IPS-20b (cell line): ENCODE results near the gene SEMA4D.

Source experiments
- H3K27ac ChIP-seq: one replicate; pipeline ENCODE4 v1.5.1; 2013; ENCODE audit warnings: low read length
- H3K27me3 ChIP-seq: 2 replicates; pipeline ENCODE4 v1.6.1; 2013; ENCODE audit warnings: mild to moderate bottlenecking, low read length, inconsistent platforms; ENCODE audit not compliant: insufficient read depth
- H3K36me3 ChIP-seq: 2 replicates; pipeline ENCODE4 v1.6.1; 2013; ENCODE audit warnings: low read depth, mild to moderate bottlenecking, inconsistent platforms, low read length, moderate library complexity; ENCODE audit not compliant: insufficient read depth
- H3K4me1 ChIP-seq: 2 replicates; pipeline ENCODE4 v1.6.1; 2013; ENCODE audit warnings: mild to moderate bottlenecking, control low read depth, inconsistent platforms, low read length, moderate library complexity; ENCODE audit not compliant: insufficient read depth
- H3K4me3 ChIP-seq: 2 replicates; pipeline ENCODE4 v1.5.1; 2013; ENCODE audit warnings: mild to moderate bottlenecking, low read length, inconsistent platforms
- H3K9ac ChIP-seq: 2 replicates; pipeline ENCODE4 v1.6.1; 2013; ENCODE audit warnings: low read depth, mild to moderate bottlenecking, inconsistent platforms, low read length, moderate library complexity
- H3K9me3 ChIP-seq: 2 replicates; pipeline ENCODE4 v1.6.1; 2013; ENCODE audit warnings: mild to moderate bottlenecking, low read depth, low read length, inconsistent platforms; ENCODE audit not compliant: insufficient read depth

SEMA4D gene

DNA sequence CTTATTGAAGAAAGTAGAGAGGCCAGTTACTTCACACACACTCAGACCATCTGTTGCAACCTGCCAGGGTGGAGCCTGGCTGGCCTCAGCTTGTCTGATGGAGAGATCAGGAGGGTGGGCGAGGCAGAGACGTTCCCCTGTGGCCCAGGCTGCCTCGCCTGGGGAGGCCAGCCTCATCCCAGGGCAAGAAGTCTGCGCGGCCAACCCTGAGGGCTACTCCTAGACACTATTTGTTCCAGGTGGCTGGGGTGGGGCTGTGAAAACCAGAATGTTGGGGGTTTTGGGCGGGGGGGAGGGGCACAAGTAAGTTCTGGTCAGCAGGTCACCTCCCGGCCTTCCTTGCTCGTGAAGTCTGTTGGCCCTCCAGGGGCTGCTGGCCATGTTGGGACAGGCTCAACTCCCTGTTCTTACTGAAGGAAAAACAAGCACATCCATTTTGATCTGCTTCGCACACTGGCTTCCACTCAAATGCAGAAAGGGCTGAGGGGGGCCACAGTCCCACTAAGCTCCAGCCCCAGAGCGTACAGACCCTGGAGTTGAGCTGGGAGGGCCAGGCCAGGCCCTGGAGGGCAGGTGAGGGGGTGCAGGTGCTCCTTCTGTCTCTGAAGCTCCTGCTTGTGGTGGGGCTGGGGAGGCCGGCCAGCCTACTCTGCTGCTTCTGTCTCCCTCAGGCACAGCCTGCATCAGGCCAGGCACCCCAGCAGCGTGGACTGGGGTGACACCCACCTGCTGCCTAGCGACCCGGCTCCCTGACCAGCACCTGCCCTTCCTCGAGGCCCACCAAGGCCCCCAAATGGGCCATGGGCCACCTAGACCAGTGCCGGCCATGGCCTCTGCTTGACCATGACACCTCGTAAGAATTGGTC lies 133.0 kb downstream of the SEMA4D start:
- no peak overlapping the region for H3K27ac ChIP-seq
- H3K4me3 ChIP-seq, result no peak overlapping the region
- no peaks in the 10 kb centered on the region for H3K4me1 ChIP-seq
- H3K9me3 ChIP-seq, result no peaks in the 10 kb centered on the region
- H3K27me3 ChIP-seq, result no peaks in the 10 kb centered on the region
- H3K9ac ChIP-seq, result no peak overlapping the region
- H3K36me3 ChIP-seq, result peaks cover 34% of the 10 kb centered on the region

DNA sequence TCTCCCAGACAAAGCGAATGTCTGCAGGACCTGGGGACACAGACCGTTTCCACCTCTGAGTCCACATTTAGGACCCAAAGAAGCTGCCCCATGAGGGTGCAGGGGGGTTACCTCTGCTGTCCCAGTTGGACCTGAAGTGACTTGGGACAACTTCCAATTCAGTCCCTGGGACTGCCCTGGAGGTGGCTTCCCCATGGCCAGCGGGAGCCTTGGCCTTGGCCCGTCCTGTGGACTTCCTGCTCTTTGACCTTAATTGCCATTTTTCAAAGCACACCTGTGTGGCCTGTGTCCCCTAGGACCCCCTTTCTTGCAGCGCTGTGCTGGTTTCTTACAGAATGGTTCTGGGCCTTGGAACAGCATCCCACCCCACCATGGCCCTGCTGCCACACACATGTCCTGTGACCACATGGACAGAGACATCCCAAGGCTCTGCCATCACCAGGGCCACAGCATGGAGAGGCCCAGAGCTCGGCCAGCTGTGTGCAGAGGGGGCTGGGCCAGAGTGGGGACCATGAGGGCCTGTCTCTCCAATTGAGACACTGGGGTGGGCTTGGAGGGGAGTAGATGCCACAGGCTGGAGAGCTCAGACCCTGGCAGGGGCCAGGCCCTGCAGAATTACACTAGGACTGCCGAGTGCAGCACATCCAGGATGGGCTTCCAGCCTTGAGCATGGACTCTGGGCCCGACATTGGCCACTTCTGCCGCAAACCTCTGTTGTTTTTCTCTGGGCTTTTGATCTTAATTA lies 133.8 kb downstream of the SEMA4D start:
- peaks cover 42% of the 10 kb centered on the region for H3K36me3 ChIP-seq
- H3K9me3 ChIP-seq, result no peaks in the 10 kb centered on the region
- no peak overlapping the region for H3K4me3 ChIP-seq
- no peaks in the 10 kb centered on the region for H3K4me1 ChIP-seq
- H3K27ac ChIP-seq, result no peak overlapping the region
- no peaks in the 10 kb centered on the region for H3K27me3 ChIP-seq
- H3K9ac ChIP-seq, result no peak overlapping the region

DNA sequence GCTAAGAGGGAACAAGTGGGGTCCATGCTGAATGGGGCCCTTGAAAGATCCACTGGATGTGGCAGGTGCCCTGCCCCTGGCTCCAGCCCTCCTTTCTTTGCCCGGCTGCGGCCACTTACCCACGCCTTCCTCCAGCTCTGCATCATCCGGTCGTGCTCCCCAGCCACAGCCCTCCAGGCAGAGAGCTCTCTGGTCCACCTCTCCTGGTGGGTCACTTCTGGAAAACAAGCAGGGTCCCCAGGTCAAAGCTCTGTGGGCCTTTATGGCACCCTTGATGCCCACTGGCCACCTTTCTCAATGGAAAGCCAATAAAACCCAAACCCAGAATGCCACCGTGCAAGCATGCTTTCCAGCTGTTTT lies 134.6 kb downstream of the SEMA4D start:
- Histone ChIP-seq H3K4me1 (no peaks in the 10 kb centered on the region), H3K27me3 (no peaks in the 10 kb centered on the region), H3K9ac (no peak overlapping the region), H3K9me3 (no peaks in the 10 kb centered on the region), H3K27ac (no peak overlapping the region), H3K36me3 (peaks cover 50% of the 10 kb centered on the region), H3K4me3 (no peak overlapping the region)

DNA sequence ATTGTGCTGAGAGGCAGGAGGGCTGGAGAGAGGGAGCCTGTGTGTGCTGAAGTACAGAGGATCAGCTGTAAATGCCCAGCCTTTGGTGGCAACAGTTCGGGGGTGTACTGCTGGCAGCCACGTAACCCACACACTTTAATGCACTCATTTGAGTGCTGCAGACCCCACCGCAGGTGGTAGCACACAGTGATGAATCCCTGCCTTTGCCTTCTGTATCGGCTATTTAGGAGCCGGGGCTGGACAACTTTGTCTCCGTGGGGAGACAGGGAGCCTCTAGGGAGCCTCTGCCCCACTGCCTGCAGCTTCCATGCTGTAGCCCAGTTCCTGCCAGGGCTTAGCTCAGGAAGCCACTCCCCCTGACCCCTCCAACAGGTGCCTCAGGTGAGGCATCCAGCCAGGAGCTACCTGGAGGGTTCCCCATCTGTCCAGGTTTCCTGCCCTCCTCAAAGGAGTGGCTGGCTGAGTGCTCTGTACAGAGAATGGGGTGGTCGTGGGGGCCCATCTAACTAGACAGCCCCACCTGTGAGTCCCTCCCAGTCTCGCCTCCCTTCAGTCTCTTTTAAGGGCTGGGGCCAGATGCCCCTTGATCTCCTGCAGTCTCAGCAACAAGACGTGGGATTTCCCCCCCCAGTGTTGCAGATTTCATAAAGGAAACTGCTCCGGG lies 135.1 kb downstream of the SEMA4D start:
- Histone ChIP-seq H3K27me3 (no peaks in the 10 kb centered on the region), H3K9ac (no peak overlapping the region), H3K4me3 (no peak overlapping the region), H3K9me3 (no peaks in the 10 kb centered on the region), H3K27ac (no peak overlapping the region), H3K4me1 (no peaks in the 10 kb centered on the region), H3K36me3 (peaks cover 55% of the 10 kb centered on the region)

DNA sequence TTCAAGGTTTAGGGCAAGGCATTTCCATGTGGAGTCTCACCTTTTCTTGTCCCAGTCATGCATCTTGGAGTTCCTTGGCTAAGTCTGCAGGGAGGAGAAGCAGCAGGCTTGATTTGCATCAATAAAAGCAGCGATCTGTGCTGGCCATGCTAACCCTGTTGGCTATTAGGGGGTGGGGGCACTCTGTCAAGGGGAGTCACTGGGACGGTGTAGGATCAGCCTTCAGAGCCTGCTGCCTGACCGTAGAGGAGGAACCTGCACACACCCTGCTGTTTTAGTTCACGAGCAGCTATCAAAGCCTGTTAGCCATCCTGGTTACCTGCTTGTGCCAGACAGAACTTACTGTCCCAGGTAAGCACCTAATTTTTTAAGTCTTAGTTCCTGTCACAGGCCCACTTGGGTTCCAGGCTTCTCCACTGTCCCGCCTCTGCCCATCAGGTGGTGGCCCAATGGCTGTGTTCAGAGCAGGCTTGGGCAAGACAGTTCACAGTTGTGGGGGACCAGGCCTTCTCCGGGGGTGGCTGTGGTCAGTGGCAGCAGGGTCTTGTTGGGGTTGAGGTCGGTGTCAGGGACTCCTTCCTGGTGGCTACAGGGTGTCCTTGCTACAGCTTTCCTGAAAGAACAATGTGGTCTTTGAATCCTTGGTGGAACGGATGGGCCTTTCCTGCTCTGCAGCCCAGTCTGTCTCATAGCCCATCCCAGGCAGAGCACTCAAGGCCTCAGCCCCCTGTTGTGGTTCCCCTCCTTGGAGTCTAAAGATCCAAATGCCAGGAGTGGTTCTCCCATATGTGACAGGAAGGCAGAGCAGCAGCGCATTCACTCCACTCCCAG lies 135.9 kb downstream of the SEMA4D start:
- Histone ChIP-seq H3K4me3 (no peak overlapping the region), H3K27ac (no peak overlapping the region), H3K36me3 (peaks cover 63% of the 10 kb centered on the region), H3K9ac (no peak overlapping the region), H3K9me3 (no peaks in the 10 kb centered on the region), H3K27me3 (no peaks in the 10 kb centered on the region), H3K4me1 (no peaks in the 10 kb centered on the region)

DNA sequence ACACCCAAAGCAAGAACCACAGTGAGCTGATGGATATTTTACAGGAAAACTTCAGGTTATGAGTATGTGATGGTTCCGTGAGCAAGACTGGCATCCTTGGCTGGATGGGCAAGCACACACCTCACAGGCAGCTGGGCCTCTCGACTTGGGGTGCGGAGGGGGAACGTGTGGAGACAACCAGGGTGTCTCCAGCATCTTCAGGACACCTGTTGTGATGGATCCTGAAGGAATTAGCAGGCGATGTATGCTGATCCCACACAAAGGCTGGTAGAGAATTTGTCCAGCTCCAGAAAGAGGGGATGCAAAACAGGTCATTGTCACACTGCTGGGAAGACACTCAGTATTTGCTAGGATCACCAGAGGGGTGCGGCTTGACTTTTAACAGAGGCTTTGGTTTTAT lies 136.9 kb downstream of the SEMA4D start:
- Histone ChIP-seq H3K9me3 (no peaks in the 10 kb centered on the region), H3K4me1 (no peaks in the 10 kb centered on the region), H3K27me3 (no peaks in the 10 kb centered on the region), H3K27ac (no peak overlapping the region), H3K4me3 (no peak overlapping the region), H3K36me3 (peaks cover 73% of the 10 kb centered on the region), H3K9ac (no peak overlapping the region)

DNA sequence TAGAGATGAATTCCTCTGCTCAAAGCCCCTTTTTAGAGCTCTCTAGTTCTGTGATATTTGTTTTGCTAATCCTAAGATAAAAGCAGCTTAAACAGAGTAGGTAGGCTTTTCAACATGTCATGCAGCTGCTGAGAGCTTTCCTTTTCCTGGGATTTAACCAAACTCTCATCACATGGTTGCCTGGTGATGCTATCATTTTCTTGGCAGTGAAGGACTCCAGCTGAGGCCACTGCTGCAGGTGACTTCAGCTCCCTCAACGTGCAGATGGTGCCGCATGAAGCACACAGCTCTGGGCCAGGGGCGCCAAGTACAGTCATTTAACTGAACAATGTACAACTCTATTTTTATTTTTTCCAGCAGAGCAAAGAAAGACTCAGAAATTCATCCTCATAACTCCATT lies 137.4 kb downstream of the SEMA4D start:
- no peak overlapping the region for H3K4me3 ChIP-seq
- no peaks in the 10 kb centered on the region for H3K27me3 ChIP-seq
- H3K36me3 ChIP-seq, result peaks cover 78% of the 10 kb centered on the region
- no peak overlapping the region for H3K27ac ChIP-seq
- H3K9ac ChIP-seq, result no peak overlapping the region
- H3K9me3 ChIP-seq, result no peaks in the 10 kb centered on the region
- no peaks in the 10 kb centered on the region for H3K4me1 ChIP-seq

DNA sequence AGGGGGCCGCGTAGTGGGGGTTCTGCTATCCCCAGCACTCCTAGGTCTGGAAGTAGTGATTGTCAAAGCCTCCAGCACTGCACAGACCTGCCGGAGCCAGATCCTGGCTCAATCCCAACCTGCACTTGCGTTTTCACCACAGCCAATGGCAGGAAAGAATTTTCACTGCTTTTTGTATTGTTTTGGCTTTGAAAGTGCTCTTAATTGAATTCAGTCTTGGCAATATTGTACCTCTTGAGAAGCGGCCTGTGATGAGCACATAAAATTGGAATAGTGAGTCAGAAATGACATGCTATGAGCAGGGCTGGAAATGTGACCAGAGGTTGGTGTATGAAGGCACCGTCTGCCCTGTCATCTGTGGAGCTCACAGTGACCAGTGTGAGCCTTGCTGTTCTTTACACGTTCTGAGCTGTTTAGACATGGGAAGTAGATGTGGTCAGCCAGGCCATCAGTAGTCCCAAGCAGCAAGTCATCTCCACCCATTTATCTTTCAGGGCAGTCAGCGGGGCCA lies 138.1 kb downstream of the SEMA4D start:
- Histone ChIP-seq H3K9ac (no peak overlapping the region), H3K4me1 (no peaks in the 10 kb centered on the region), H3K4me3 (no peak overlapping the region), H3K27me3 (no peaks in the 10 kb centered on the region), H3K36me3 (peaks cover 85% of the 10 kb centered on the region), H3K27ac (no peak overlapping the region), H3K9me3 (no peaks in the 10 kb centered on the region)

DNA sequence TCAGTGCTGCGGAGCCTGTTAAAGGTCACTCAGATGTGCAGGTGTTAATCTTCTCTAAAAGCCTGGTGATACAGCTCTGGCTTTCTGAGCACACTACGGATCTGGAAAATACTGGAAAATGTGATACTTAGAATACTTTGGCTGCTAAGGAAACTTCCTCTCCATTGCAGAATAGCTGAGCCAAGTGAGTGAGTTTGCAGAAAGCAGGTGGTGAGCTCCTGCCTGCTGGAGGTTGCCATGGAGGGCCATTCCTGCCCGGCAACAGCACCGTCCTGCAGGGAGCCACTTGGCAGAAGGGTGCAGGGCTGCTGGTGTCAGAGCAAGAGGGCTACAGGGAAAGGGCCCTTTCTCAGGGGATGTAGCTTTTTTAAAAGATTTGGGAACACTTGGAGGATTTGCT lies 138.9 kb downstream of the SEMA4D start:
- Histone ChIP-seq H3K9ac (no peak overlapping the region), H3K4me1 (no peaks in the 10 kb centered on the region), H3K27ac (no peak overlapping the region), H3K9me3 (no peaks in the 10 kb centered on the region), H3K27me3 (no peaks in the 10 kb centered on the region), H3K4me3 (no peak overlapping the region), H3K36me3 (peaks cover 93% of the 10 kb centered on the region)

DNA sequence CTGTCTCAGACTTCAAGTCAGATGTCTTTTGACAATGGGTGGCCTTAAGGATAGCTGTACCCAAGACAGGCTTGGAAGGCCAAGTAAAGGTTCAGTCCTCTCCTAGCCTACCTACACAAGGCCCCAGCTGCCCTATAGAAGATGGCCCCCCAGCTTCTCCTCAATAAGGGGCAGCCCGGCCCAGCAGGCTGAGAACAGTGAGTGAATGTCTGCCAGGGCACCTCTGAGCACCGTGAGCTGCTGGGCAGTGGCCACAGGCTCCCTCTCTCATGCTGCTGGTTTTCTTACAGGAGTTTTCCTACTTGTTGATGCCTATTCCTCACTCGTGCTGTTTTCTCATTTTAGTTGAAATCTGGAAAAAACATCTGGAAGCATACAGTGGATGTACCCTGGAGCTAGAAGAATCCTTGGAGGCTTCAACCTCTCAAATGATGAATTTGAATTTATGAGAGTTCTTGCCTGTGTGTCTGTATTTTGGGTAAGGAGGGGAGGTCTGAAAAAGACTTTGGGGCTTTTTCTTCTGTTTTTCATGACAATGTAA lies 139.5 kb downstream of the SEMA4D start:
- Histone ChIP-seq H3K27ac (no peak overlapping the region), H3K4me1 (no peaks in the 10 kb centered on the region), H3K36me3 (peaks cover 94% of the 10 kb centered on the region), H3K9me3 (no peaks in the 10 kb centered on the region), H3K4me3 (no peak overlapping the region), H3K9ac (no peak overlapping the region), H3K27me3 (no peaks in the 10 kb centered on the region)
